ENCODE measurements around the gene PARD3.

The PARD3 gene

GRCh38 chr10:34139559-34139958, 675.5 kb downstream of the PARD3 start:
- no peak for DNase-seq

DNA sequence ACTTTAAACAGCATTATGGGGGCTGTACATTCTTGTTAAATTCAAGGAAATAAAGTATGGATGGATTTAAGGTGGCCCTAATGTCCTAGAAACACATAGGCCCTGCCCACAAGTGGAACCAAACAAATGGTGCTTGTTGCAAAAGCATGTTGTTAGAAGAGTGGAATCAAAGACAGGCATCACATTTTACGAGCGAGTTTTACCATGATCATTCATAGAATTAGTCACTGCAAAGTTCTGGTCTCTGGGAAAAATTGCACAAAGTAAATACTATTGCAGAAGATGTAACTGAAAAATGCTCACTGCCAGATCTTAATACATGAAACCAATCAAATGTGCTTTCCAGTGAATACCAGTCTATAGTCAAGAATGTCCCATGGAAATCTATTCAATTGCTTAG, 677.1 kb downstream of the PARD3 start:
- no peak for DNase-seq

DNA sequence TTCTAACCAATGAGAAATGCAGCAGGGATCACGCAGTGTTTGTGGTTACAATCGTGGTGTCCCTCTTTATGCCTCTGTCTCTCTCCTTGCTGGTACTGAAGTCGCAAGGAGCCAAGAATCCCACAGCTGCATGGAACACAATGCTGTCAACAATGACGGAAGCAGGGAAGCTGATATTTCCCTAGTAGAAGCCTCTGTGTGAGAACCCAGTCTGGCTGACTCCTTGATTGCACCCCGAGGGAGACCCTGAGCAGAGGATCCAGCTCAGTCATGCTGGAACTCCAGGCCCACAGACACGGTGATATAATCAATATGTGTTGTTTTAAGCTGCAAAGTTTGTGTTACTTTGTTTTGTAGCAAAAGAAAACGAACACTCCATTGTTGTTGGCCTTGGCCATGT, 677.9 kb downstream of the PARD3 start:
- no peak for DNase-seq

DNA sequence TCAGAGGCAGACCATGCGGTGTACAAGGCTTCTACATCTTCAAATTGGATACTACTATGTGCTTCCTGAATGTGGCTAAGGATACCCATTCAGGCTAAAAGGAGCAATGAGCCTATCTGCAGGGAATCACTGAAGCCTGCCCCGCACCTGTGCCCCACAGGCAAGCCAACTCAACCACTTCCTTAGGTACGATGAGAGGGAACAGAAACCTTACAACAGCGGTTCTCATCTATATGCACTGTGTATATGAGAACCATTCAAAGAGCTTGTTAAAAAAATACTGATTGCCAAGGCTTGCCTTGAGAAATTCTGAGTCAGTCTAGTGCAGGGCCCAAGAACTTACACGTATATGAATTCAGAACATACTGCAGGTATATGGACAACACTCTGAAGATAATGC, 679.6 kb downstream of the PARD3 start:
- no peak for DNase-seq

- no peak for DNase-seq
Measured at GRCh38 chr10:34134602-34135001, 680.5 kb downstream of the PARD3 start.

DNA sequence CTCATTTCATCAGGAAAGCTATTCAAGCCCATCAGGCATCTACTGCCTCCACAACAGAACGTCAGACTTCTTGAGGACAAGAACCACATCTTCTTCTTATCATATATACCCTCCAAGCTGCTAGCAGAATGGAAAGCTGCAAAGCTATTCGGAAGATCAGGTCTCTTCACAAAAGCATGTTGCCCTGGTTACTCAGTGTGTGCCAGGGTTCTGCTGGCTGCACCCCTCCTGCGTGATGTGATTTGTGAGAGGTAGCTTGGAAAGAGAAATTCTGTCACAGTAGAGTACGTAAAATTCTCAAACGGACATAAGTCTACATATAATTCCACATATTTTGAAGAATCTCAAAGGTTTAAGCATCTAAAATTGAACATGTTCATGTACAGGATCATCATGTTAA, 681.7 kb downstream of the PARD3 start:
- DNase-seq, result no peak

DNA sequence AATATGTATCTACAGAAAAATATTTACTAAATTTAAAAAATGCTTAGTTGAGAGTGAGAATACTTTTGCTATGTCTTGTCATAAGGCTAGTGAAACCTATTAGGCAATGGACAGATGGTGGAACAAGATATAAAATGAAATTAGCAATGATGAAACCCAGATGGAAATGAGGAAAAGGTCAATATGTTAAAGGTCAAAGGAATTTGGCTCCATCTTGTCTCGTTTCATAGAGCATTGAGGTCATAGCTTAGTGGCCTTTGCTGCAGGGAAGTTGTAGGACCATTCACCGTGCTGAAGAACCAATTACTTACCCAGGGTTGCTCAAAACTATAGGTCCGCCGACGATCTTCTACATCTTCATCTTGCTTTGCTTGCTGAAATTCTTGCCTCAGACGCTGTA, 683.9 kb downstream of the PARD3 start:
- DNase-seq, result no peak

- DNase-seq, result no peak
Measured at GRCh38 chr10:34127676-34128075, 687.4 kb downstream of the PARD3 start.

DNA sequence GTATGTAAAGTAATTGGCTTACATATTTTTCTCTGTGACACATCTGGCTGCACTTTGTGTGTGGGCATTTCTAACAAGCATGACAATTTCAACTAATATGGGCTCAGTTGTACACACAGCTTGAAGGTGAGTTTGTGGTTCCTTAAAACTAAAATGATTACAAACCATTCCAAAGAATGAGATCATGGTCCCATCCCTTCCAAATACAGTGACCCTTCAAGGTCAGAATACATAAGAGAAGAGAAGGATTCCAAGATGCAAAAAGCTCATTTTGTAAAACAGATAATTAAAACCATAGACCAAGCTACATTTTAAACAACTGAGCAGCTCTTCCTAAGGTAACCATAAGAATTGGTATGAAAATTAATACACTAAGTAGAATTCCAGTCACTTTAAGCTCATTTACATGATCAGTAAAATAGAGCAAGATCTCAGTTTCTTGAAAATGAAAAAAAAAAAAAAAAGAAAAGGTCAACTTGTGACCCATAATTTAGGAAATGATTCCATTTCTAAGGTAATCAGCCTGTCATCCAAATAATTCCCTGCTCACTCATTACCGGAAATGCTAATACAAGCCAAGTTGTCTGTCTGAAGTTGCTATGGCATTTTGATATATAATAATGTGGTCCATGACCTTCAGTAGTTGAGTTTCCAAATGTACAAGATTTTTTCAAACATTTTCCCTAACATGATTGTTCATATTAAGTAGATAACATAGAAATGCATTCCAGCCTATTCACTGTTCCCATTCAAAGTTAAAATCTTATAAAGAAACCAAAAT, 688.5 kb downstream of the PARD3 start:
- DNase-seq, result no peak

DNA sequence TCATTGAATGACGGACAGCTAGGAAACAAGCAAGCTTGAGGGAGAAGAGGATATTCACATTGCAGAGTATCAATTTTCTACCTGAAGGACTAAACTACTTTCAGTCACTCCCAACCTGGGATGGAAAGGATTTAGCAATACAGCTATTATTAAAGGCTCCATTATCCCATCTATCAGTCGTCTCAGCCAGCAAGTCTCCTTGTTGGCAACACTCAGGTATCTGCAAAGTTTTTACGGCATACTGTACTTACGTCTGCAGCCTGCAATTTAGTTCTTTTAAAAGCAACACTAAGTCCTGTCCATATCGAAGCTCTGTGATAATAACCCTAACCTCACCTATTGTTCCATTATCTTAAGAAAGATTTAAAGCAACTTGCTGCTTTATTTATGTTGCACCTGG, 689.4 kb downstream of the PARD3 start:
- no peak for DNase-seq

DNA sequence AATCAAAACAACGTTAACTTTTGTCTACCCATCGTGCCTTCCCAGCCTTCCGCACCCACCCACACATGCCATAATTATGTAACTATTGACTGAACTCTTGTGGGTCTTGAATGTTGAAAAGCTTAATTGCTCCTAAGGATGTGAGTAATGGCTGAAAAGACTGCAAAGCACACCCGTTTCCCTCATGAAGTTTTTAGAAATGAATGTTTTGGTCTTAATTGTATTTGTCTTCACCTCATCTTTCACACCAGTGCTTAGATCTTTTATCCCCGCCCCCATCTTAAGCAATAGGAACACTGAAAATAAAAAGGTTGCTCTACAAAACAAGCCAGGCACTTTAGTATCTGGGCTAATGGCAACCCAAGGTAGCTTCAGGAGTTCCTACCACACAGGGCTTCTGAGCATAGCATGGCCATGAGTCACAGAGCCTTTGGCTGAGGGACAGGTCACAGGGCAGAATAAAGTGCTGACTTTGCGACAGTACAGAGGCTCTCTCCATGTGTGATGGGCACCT, 690.5 kb downstream of the PARD3 start:
- no peak for DNase-seq

DNA sequence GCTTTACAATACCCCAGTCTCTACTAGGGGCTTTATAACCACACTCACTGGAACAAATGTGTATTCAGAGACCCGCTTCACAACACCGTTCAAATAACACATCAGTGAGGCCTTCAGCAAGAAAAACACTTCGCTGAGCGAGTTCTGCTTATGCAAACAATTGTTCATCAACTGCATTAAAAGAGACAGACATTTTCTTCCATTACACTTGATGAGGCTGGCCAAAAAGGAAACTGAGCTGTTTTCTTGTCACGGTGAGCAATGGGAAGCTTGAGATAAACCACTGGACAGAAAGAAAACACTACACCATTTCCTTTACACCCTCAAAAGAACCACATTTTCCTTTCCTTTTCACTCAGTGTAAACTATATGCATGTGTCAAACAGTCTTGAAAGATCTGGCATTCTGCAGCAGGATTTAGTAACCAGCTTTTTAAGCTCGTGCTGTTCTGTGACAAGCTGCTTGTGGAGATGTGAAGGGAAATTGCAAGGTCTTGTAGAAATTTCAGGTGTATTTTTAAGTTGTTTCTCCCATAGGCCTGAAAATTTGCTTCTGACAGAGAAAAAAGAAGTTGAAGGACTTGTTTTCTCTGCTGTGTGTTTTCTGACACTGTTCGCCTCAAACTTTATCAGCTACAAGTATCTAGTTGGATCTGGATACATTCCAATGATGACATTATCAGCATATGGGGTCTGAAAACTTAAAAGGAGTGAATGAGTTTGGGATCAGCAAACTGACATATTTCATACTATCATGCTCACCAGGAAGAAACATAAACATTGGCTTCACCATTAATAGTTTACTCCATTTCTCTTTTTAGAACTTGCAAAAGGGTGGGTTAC, 693.1 kb downstream of the PARD3 start:
- no peak for DNase-seq

DNA sequence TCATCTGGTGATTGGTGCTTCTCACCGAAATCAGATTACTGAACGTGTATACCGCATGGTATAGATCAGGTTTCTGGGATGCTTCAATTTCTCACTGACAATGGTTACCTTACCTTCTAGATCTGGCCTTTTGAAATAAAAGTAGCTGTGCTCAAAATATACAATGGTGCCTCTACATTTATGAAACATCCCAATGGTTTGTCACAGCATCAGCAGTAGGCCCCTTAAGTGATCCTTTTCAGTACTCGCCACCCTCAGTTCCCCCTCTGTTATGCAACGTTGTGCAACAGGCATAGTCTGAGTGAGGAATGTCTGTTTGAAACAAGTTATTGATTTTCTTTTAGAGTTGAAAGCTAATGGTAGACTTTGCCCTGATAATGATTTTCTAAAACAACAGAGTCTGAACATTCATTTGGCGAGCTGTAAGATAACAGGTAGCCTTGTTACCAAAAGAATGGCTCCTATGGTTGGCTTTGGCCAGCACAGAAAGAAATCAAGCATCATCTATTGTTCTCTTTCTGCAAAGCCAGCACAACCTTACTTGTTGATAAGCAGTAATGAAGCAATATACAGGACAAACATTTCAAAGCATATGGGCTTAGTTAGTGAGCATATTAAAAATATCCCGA, 693.9 kb downstream of the PARD3 start:
- no peak for DNase-seq

- DNase-seq, result no peak
Measured at GRCh38 chr10:34119456-34119855, 695.6 kb downstream of the PARD3 start.

DNA sequence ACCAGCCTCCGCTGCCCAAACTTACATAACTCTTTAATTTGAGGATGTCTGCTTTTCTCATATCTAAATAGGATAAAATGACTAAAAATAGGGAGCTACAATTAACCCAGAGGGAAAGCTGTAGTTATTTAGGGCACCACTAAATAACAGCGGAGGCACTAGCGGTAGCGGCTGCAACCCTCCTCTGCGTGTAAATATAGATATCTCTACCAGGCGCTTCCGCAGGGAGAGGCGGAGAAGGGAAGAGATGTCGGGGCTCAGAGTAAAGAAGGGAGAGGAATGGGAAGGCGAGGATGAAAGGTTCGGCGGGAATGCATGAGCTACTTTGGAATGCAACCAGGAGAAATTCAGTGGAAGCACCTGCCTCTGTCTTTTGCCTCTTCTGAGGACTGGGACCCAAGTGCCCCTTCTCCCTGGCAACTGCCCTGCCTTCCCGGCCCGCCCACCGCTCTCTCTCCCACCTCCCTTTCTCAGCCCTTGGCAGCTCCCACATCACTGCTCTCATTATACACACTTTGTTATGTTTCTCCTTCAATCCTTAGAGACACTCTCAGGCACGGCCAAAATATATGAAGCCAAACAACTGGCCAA, 698.3 kb downstream of the PARD3 start:
- DNase-seq, result no peak

GRCh38 chr10:34116220-34116641, 698.9 kb downstream of the PARD3 start:
- DNase-seq, result no peak

- no peak for DNase-seq
Measured at GRCh38 chr10:34114914-34115313, 700.2 kb downstream of the PARD3 start.

- DNase-seq, result no peak
Measured at GRCh38 chr10:34113504-34114225, 701.4 kb downstream of the PARD3 start.

- DNase-seq, result no peak
Measured at GRCh38 chr10:34112171-34112782, 702.8 kb downstream of the PARD3 start.

DNA sequence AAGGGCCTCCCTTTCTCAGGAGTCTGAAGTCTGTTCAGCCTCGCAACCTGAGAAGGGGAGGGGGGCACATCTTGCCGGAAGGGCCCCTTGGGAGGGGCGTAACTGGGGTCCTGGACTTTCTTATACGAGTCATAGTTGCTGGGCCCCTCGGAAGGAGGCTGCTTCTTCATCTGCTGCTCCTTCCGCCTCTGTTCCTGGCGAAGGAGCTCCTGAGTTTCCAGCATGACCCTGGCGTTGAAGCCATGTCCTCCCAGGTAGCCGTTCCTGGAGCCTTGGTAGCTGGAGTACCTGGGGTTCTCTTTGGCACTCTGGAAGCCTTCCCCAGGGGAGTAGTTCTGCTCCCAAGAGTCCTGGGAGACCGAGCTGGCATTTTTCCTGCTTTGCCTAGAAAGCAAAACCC, 703.9 kb downstream of the PARD3 start:
- no peak for DNase-seq

DNA sequence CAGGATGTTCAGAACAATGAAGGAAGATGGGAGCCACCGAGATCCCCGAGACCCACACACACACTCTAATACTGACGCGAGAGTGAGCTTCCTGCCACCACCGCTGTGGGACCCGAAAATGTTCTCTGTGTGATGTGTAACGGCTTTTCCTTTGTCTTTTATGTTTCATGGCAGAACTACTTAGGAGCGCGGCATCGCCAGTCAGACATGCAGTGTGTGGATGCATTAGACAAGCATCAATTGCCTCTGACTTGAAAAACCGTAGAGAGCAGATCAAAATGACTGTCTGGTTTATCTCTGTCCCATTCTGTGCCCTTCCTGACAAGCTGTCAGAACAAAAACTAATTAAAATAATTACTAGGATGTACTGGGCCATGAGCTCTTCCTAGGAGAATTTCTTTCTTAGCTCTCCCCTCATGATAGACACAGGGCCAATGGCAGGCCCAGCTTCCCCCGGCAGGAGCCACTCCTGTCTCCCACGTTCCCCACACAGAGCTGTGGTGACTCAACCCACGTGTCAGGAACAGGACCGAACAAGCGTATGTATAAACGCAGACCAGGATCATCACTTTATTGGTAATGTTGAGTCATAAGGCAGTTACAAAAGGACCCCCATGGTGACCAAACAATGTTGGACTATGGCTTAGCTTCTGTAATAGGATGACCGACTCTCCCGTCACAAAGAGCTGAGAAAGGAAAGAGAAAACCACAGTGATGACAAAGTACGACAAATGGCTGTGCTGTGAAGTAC, 705.0 kb downstream of the PARD3 start:
- no peak for DNase-seq

All from NCI-H1694 treated with DMSO at 0.1 percent for 48 hours (cell line).